ENCODE data around the gene ADK.

DNA sequence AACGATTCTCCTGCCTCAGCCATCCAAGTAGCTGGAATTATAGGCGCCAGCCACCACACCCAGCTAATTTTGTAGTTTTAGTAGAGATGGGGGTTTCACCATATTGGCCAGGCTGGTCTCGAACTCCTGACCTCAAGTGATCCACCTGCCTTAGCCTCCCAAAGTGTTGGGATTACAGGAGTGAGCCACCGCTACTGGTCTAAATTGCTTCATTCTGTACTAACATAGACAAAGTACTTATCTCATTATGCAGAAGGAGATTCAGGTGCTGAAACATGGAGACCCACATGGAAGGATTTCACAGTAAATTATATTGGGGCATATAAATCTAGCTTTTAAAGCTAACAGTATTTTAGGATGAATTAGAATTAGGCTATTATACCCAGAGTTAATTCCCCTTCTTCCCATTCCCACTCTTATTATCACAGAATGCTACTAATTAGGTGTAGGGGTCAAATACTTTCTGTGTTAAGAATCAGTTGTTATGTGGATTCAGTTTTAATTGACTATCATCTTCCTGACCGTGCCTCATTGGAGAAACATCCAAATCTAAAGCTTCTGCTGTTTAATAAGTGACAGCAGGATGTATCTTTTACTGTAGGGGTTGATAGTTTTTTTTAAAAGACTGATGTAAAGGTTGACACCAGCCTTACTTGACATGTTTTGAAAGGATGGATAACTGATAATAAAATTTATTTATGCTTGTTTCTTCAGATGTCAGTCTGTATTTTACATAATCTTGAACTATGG, 27.2 kb downstream of the ADK start:
- TF ChIP-seq POLR2A (IDR thresholded peaks at IDR 0.05): no peak
- TF ChIP-seq, protein P1, sequence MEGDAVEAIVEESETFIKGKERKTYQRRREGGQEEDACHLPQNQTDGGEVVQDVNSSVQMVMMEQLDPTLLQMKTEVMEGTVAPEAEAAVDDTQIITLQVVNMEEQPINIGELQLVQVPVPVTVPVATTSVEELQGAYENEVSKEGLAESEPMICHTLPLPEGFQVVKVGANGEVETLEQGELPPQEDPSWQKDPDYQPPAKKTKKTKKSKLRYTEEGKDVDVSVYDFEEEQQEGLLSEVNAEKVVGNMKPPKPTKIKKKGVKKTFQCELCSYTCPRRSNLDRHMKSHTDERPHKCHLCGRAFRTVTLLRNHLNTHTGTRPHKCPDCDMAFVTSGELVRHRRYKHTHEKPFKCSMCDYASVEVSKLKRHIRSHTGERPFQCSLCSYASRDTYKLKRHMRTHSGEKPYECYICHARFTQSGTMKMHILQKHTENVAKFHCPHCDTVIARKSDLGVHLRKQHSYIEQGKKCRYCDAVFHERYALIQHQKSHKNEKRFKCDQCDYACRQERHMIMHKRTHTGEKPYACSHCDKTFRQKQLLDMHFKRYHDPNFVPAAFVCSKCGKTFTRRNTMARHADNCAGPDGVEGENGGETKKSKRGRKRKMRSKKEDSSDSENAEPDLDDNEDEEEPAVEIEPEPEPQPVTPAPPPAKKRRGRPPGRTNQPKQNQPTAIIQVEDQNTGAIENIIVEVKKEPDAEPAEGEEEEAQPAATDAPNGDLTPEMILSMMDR (IDR thresholded peaks at IDR 0.05): no peak

Measured in right lobe of liver (tissue), 4 donors.